Panc1 (cell line): Measurements from ENCODE around the gene RFX2. TPM values are rescaled to one million over a fixed set of nuclear protein-coding genes. Genes with fewer than 3 reads are reported as not detected.

Experiments
- ATAC-seq: fragments of 200-7000 bp; cut with Tn5 transposase; 2 replicates; pipeline ENCODE4 v1.9.1; 2020; ENCODE audit warnings: mild to moderate bottlenecking, moderate library complexity
- BruUV-seq: library from RNA; stranded (reverse); fragments of 400-500 nt; replicated peaks from 2 replicates; lab custom pipeline; 2021; lab: Mats Ljungman, UMichigan
- CTCF ChIA-PET: fragments of 300-600 bp; sonication (Branson Sonifier 250); formaldehyde crosslinking; loops from one replicate; lab custom pipeline; 2022; ENCODE audit warnings: antibody characterized with exemption; lab: Charles Lee
- POLR2A ChIA-PET: fragments of 300-600 bp; sonication (Branson Sonifier 250); formaldehyde crosslinking; loops from one replicate; lab custom pipeline; 2022; ENCODE audit warnings: antibody characterized with exemption; lab: Charles Lee
- DNase-seq: peaks from one replicate; pipeline ENCODE4 v3.0.0-alpha.2; 2010; ENCODE audit warnings: low read depth, low spot score
- H3K27ac ChIP-seq: 2 replicates; pipeline ENCODE4 v1.5.1; 2011; ENCODE audit warnings: mild to moderate bottlenecking, low read length, inconsistent platforms
- H3K27me3 ChIP-seq: fragments of 200-500 bp; sonication (Bioruptor generic); 2 replicates; pipeline ENCODE4 v1.6.0; 2014; ENCODE audit warnings: low read length, inconsistent platforms; ENCODE audit not compliant: control insufficient read depth, insufficient read depth
- H3K36me3 ChIP-seq: fragments of 200-500 bp; sonication (Bioruptor generic); 2 replicates; pipeline ENCODE4 v1.5.1; 2014; ENCODE audit warnings: inconsistent platforms, mild to moderate bottlenecking, low read length, moderate library complexity; ENCODE audit not compliant: control insufficient read depth, insufficient read depth
- H3K4me1 ChIP-seq: 2 replicates; pipeline ENCODE4 v1.5.1; 2011; ENCODE audit warnings: inconsistent platforms, mild to moderate bottlenecking, low read length, moderate library complexity; ENCODE audit not compliant: control insufficient read depth, insufficient read depth
- H3K4me3 ChIP-seq, 2 experiments: 2 replicates each; pipeline ENCODE4 v1.5.1; 2011 to 2012; ENCODE audit warnings: low read depth in 2 of 2, low read length in 2 of 2, mild to moderate bottlenecking in 2 of 2, inconsistent platforms in 1 of 2, moderate library complexity in 1 of 2
- H3K9me3 ChIP-seq: fragments of 200-500 bp; sonication (Bioruptor generic); 2 replicates; pipeline ENCODE4 v1.5.1; 2014; ENCODE audit warnings: low read depth, mild to moderate bottlenecking, inconsistent platforms, low read length, moderate library complexity; ENCODE audit not compliant: control insufficient read depth, insufficient read depth
- CTCF ChIP-seq: fragments of 450-650 bp; IDR thresholded peaks from 2 replicates; pipeline ENCODE4 v1.5.1; 2017; ENCODE audit warnings: mild to moderate bottlenecking
- POLR2AphosphoS5 ChIP-seq: IDR thresholded peaks from 2 replicates; pipeline ENCODE4 v1.6.1; 2012; ENCODE audit warnings: mild to moderate bottlenecking, low read depth, low read length, moderate library complexity
- REST ChIP-seq, 2 experiments: IDR thresholded peaks; 2 replicates each; pipeline ENCODE4 v1.6.1; 2011 to 2012; ENCODE audit warnings: low read depth in 2 of 2, control low read depth in 1 of 2, low read length in 1 of 2, mild to moderate bottlenecking in 1 of 2, moderate library complexity in 1 of 2; ENCODE audit not compliant: insufficient read depth in 1 of 2
- SIN3A ChIP-seq: IDR thresholded peaks from 2 replicates; pipeline ENCODE4 v1.6.1; 2012; ENCODE audit warnings: low read depth, mild to moderate bottlenecking, low read length, moderate library complexity, borderline replicate concordance; ENCODE audit not compliant: insufficient read depth
- TCF7L2 ChIP-seq: IDR thresholded peaks from 2 replicates; pipeline ENCODE4 v1.6.1; 2011; ENCODE audit warnings: mild to moderate bottlenecking, low read depth, low read length, inconsistent platforms
- in situ Hi-C: cut with HindIII; loops from 2 replicates; pipeline ENCODE4 v1.10.0; 2016; ENCODE audit warnings: low sequenced_read_pairs, low pct_unique_long_range_greater_than_20kb
- intact Hi-C: fragments of 100-400 bp; cut with micrococcal nuclease; formaldehyde crosslinking; loops from one replicate; pipeline ENCODE4 v1.10.0; 2022; ENCODE audit not compliant: unreplicated experiment
- total RNA-seq: library from RNA; stranded (reverse); gene quantifications from one replicate; pipeline ENCODE4 v1.2.1, GENCODE V29; 2021; ENCODE audit not compliant: unreplicated experiment

RFX2 gene
- total RNA-seq, 1 experiment from 2014 or later: 8.0 TPM

DNA sequence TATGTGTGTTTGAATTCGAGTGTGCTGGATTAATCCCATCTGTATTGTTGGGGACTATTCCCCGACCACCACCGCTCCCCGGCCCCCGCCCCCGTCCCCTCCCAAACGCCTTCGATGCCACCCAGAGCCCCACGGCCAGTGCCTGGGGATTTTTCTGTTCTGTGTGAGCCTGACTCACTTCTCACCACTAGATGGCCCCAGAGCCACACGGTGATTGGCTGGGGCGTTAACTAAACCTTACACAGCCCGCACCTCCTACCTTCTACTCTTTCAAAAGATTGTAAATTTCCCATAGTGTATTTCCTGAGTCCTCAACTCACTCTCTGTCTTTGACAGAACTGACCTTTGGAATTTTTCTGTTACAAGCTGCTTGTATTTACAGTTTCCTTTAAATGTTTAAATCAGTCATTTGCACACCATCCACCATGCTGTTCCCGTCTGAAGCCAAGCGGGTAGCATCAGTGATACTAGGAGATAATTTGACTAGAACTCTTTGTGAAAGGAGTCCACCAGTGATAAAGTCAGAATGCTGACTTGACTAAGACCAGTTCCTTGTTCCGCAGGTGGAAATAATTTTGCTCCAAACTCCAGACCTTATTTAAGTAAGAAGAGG, 61.4 kb downstream of the RFX2 start:
- Histone ChIP-seq H3K4me1 (0 out of 2 replicates have a peak, but pooled peaks cover 3% of the 10 kb centered on the region), H3K27ac (no peak overlapping the region), H3K4me3 (no peak overlapping the region), H3K36me3 (no peaks in the 10 kb centered on the region), H3K9me3 (no peaks in the 10 kb centered on the region), H3K27me3 (no peaks in the 10 kb centered on the region)
- intact Hi-C loops (loop anchor here (1.0 kb wide), 1 partner anchor 76 kb away; no protein-coding TSS in a partner anchor), in situ Hi-C loops (no loop called here)
- BruUV-seq: no TSS peak
- DNase-seq (peak; percentile 30), ATAC-seq (peak; percentile 99)
- POLR2A ChIA-PET: no interaction called here
- TF ChIP-seq CTCF (peak; percentile 84), POLR2AphosphoS5 (no peak)
- CTCF ChIA-PET: interaction anchor here (0.6 to 2.3 kb wide), 5 partner anchors 44 to 310 kb away, joined by 3 to 18 read pairs (median 5); no protein-coding TSS in a partner anchor

DNA sequence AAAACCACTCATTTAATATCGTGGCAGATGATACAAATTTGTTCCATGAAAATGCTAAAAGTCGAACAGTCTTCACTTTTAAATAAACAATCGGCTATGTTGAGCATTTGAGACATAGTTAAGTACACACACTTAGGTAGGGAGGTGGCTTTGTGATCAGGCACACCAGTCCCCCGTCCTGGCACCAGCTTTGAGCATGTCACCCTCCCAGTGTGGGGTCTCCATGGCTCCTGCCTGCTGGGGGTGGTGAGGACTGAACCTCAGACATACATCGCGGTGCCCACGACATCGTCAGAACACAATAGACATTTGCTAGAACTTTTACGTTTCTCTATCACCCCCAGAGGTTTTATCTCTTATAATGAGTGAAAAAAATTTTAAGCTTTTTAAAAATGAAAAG, 62.0 kb downstream of the RFX2 start:
- in situ Hi-C loops: no loop called here
- no peaks in the 10 kb centered on the region for H3K9me3 ChIP-seq
- H3K4me1 ChIP-seq: 0 out of 2 replicates have a peak, but pooled peaks cover 3% of the 10 kb centered on the region
- BruUV-seq: no TSS peak
- TF ChIP-seq POLR2AphosphoS5: no peak
- no peak for TF ChIP-seq REST (IDR thresholded peaks at IDR 0.05; ENCODE audit: insufficient read depth in 1 of 2, low read depth in 2 of 2, low read length in 1 of 2)
- no peak for TF ChIP-seq CTCF
- no peak for TF ChIP-seq SIN3A
- TF ChIP-seq TCF7L2: no peak
- H3K4me3 ChIP-seq: no peak overlapping the region
- POLR2A ChIA-PET: no interaction called here
- DNase-seq: no peak
- no peak for ATAC-seq
- CTCF ChIA-PET: interaction anchor here (0.6 to 2.3 kb wide), 7 partner anchors 44 to 797 kb away, joined by 3 to 18 read pairs (median 5); no protein-coding TSS in a partner anchor
- H3K27me3 ChIP-seq: no peaks in the 10 kb centered on the region
- no peaks in the 10 kb centered on the region for H3K36me3 ChIP-seq
- intact Hi-C loops: no loop called here
- H3K27ac ChIP-seq: no peak overlapping the region
